ENCODE results near the gene ATP1B4. TPM values are rescaled to one million over a fixed set of nuclear protein-coding genes. Genes with fewer than 3 reads are reported as not detected.
"Not testable (repeated sequence)": the region's sequence is repeated elsewhere in the genome, so short reads cannot be mapped to it uniquely, and the experiment has no call there.

Gene ATP1B4
- total RNA-seq (ENCODE audit: insufficient read depth, low replicate concordance) = 1.4 TPM

- no peak for DNase-seq (ENCODE audit: low spot score)
These were observed at the start of gene ATP1B4 for GRCh38 chrX:120361764-120362305. TSS of gene ATP1B4 (plus strand) at chrX:120362089. CDS start at chrX:120362169, 80 bp downstream.

- DNase-seq (ENCODE audit: low spot score) = no peak
These were observed 46.1 kb upstream of the ATP1B4 start for GRCh38 chrX:120315776-120316175.

- no peak for DNase-seq (ENCODE audit: low spot score)
These were observed 45.2 kb upstream of the ATP1B4 start for GRCh38 chrX:120316587-120317283.

- no peak for DNase-seq (ENCODE audit: low spot score)
These were observed 43.5 kb upstream of the ATP1B4 start for GRCh38 chrX:120318411-120318810.

GRCh38 chrX:120321520-120322281, 40.2 kb upstream of the ATP1B4 start:
- no peak for DNase-seq (ENCODE audit: low spot score)

GRCh38 chrX:120331116-120331515, 30.8 kb upstream of the ATP1B4 start:
- DNase-seq (ENCODE audit: low spot score) = no peak

- DNase-seq (ENCODE audit: low spot score) = no peak
These were observed 29.5 kb upstream of the ATP1B4 start for GRCh38 chrX:120332394-120332793.

GRCh38 chrX:120334151-120334550, 27.7 kb upstream of the ATP1B4 start:
- no peak for DNase-seq (ENCODE audit: low spot score)

GRCh38 chrX:120334603-120335002, 27.3 kb upstream of the ATP1B4 start:
- no peak for DNase-seq (ENCODE audit: low spot score)

- DNase-seq (ENCODE audit: low spot score) = no peak
These were observed 26.6 kb upstream of the ATP1B4 start for GRCh38 chrX:120335289-120335688.

- DNase-seq (ENCODE audit: low spot score) = no peak
These were observed 25.0 kb upstream of the ATP1B4 start for GRCh38 chrX:120336899-120337298.

GRCh38 chrX:120344566-120344965, 17.3 kb upstream of the ATP1B4 start:
- not testable (repeated sequence) for DNase-seq (ENCODE audit: low spot score)

- DNase-seq (ENCODE audit: low spot score) = no peak
These were observed 11.3 kb upstream of the ATP1B4 start for GRCh38 chrX:120350450-120351138.

- DNase-seq (ENCODE audit: low spot score) = no peak
These were observed 5.8 kb upstream of the ATP1B4 start for GRCh38 chrX:120356084-120356483.

- DNase-seq (ENCODE audit: low spot score) = no peak
These were observed 4.7 kb upstream of the ATP1B4 start for GRCh38 chrX:120357186-120357585.

- no peak for DNase-seq (ENCODE audit: low spot score)
These were observed 3.0 kb upstream of the ATP1B4 start for GRCh38 chrX:120358737-120359456.

- DNase-seq (ENCODE audit: low spot score) = no peak
These were observed 3.4 kb downstream of the ATP1B4 start for GRCh38 chrX:120365320-120365719.

- DNase-seq (ENCODE audit: low spot score) = no peak
These were observed 4.1 kb downstream of the ATP1B4 start for GRCh38 chrX:120365968-120366367.

- DNase-seq (ENCODE audit: low spot score) = no peak
These were observed 4.9 kb downstream of the ATP1B4 start for GRCh38 chrX:120366794-120367193.

GRCh38 chrX:120367402-120368109, 5.7 kb downstream of the ATP1B4 start:
- DNase-seq (ENCODE audit: low spot score) = no peak
